COLO668 (cell line): ENCODE data around the gene AK5.
"Not testable (repeated sequence)": the region's sequence is repeated elsewhere in the genome, so short reads cannot be mapped to it uniquely, and the experiment has no call there.

Experiments
- DNase-seq: peaks from one replicate; lab custom pipeline; 2025; ENCODE audit not compliant: unreplicated experiment; lab: John Stamatoyannopoulos, UW

AK5 gene

GRCh38 chr1:77283701-77284425 lies 2.0 kb downstream of the AK5 start:
- DNase-seq = no peak

DNA sequence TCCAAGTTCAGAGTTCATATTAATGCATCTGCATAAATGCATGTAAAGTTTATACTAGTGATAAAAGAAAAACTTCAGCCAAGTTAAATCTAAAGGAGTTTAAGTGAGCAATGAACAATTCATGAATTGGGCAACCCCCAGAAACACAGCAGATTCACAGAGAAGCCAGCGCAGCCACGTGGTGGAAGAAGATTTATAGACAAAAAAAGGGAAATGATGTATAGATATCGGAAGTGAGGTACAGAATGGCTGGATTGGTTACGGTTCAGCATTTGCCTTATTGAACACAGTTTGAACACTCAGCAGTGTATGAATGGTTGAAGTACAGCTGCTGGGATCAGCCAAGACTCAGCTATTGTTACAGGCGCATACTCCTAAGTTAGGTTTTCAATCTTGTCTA lies 5.7 kb downstream of the AK5 start:
- no peak for DNase-seq

- DNase-seq = no peak
These were observed 6.5 kb downstream of the AK5 start for GRCh38 chr1:77288275-77288674.

- DNase-seq = no peak
These were observed 8.8 kb downstream of the AK5 start for GRCh38 chr1:77290576-77290975.

- DNase-seq = no peak
These were observed 10.7 kb downstream of the AK5 start for GRCh38 chr1:77292551-77292950.

GRCh38 chr1:77300566-77300965 lies 18.7 kb downstream of the AK5 start:
- DNase-seq = no peak

DNA sequence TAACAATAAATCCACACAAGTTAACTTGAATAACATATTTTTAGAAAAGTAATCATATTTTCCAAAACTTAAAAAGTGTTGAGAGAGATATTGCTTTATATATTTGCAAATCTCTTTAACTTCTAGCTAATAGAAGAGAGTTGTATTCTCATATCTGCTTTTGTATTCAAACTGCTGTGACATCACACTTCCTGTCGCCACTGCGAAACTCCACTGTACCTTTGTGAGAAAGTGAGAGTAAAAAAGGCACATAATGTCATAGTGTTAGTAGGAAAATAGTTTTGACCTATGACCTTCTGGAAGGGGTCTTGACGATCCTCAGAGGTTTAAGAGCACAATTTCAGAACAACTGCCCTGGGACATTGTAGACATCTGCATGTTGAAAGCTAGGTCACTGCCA lies 21.6 kb downstream of the AK5 start:
- no peak for DNase-seq

- DNase-seq = no peak
These were observed 27.2 kb downstream of the AK5 start for GRCh38 chr1:77308889-77309621.

DNA sequence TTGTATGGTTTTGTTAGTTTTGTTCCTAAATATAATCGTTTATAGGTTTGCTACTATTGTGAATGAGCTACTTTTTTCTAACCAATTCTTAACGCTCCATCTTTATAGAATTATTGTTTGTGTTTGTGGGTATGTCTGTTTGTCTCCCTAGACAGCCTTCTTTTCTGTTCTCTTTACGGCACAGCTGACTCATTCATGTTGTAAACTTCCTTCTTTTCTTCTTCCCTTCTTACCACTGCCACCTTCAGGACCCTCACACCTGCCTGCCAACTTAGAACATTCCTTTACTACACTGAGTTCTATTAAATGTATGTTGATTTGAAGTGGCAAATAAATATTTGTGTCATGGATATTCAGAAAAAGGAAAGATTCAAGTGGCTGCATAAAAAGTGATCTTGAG lies 29.1 kb downstream of the AK5 start:
- DNase-seq = no peak

- not testable (repeated sequence) for DNase-seq
These were observed 30.5 kb downstream of the AK5 start for GRCh38 chr1:77312364-77312763.

DNA sequence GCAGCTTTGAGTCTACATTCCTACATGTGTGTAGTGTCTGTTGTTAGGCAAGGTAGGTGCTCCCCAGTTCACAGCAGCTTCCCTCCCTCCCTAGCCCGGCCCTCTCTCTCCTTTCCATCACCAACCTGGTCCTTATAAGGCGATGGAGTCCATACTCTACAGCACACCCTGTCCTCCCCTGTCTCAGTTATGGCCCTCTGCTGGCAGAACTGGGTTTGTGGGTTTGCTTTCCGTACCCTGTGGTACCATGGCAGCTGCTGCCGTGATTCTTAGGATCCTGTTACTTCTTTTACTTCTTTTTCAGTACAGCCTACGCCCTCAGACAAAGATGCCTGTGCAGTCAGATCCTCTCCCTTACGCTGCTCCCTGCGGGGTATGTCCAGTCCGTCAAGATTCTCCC lies 31.7 kb downstream of the AK5 start:
- peak; percentile 30 for DNase-seq

DNA sequence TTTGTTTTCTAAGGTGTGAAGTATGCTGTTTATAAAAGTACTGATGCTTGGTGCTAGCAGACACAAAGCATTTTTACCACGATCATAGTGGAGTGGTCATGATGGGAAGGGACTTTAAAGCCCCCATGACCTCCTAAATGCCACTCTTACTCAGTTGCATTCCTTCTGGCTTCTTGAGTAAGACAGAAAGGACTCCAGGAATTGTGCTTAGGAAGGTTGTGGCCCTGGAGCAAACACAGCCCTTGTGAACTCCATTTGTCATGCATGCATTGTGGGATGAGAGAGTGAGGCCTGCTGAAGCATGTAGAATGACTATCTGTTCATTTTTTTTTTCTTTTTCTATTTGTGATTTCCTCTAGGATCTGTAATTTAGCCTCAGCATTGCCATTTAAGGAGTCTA lies 34.2 kb downstream of the AK5 start:
- DNase-seq = no peak

GRCh38 chr1:77316966-77317365 lies 35.1 kb downstream of the AK5 start:
- DNase-seq = no peak

GRCh38 chr1:77319036-77319705 lies 37.4 kb downstream of the AK5 start:
- DNase-seq = no peak

DNA sequence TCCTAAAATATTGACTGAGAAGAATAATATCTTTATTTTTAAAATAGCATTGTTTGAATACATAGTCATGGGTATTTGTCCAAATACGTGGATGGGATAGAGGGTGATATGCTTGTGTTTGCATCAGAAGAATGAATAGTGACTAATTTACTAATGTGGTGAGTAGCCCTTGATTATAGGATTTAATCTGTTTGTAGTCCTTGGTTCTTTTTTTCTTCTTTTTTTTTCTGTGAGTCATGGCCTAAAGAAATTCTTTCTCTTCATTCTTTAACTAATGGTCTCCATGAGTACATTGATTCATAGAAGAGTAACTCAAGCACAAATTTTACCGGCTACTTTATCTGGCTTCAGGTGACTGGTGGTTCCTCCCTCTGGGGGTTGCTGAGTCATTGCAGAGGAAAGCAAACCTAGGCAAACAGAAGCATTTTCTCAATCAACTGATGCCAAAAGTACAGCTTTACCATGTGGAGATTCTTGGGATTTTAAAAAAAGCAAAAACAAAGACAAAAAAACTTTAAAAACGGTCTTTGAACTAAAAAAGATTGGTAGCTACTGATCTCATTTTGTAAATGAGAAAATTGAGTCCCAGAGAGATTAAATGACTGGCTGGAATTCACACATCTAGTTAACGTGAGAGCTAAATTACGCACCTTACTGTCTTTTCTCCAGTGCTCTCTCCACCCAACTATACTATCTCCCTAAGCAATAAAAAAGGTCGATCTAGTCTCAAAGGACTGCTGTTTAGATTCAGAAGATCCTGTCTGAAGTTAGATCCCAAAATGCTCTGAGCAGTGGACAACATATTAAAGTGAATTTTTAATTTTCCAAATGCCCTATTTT lies 40.5 kb downstream of the AK5 start:
- DNase-seq = no peak

DNA sequence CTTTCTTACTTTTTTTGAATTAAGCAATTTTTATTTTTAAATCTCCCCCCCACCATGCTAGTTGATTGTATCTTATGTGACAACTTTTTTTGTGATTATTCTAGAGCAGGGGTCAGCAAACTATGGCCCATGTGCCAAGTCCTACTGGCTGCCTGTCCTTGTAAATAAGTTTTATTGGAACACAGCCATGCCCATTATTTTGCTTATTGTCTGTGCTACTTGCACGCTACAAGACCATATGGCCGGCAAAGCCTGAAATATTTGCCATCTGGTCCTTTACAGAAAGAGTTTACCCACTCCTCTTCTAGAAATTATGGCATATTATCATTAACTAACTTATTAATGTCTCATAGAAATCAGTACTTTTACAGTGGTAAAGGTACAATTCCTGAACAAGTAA lies 51.7 kb downstream of the AK5 start:
- DNase-seq = no peak

GRCh38 chr1:77336729-77337128 lies 54.9 kb downstream of the AK5 start:
- DNase-seq = no peak

DNA sequence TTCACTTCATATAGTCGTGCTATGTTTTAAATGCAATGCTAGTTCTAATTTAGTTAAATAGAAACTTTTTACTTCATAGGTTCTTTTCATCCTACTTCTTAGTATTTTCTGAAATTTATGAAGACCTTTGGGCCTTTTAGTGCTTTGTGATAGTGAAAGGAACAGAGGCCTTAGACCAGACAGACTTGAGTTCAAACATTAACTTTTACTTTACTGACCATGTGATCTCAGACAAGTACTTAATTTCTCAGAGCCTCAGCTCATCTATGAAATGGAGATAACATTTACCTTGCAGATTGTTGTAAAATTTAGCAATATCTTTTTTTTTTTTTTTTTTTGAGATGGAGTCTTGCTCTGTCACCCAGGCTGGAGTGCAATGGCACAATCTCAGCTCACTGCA lies 57.5 kb downstream of the AK5 start:
- DNase-seq = no peak

DNA sequence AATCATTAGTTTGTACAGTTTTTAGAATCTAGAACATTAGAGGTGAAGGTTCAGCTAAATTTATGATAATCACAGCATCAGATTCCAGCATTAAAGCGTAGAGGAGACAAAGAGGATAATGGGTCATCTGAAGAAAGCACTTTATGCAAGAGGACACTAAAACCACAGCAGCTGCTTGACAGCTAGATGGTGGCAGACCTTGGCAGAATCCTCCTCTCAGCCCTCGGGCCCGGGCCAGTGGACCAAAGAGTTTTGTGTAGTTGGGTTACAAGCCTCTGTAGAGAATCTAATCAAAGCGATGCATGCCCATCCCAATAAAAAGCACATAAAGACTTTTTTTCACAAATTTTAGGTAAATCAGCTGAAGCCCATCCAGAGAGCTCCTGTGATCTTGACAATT lies 59.4 kb downstream of the AK5 start:
- DNase-seq = no peak

DNA sequence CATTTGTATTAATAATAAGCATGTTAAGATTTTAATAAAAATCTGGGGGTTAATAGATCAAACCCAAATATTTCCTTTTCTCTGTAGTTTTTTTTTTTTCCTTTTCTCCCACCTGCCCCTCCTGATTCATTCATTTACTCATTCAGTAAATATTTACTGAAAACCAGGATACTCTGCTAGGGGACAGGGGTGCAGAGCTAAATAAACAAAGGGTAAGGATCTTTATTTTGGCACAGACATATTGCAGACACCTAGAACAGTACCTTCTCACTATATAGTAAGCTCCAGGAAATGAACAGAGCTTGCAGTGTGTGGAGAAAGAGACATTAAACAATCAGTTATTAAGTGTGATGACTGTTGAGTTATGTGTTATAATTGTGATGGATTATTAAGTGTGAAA lies 60.9 kb downstream of the AK5 start:
- DNase-seq = no peak

- no peak for DNase-seq
These were observed 65.8 kb downstream of the AK5 start for GRCh38 chr1:77347646-77348045.
